Mesenchymal stem cell (in vitro differentiated cells and primary cell): ENCODE measurements around the gene ANKDD1A.

Experiments used
- DNase-seq: peaks from one replicate; pipeline ENCODE4 v3.0.0-alpha.2; 2013
- H2AFZ ChIP-seq: one replicate; pipeline ENCODE4 v1.6.1; 2013; ENCODE audit warnings: low read depth, mild to moderate bottlenecking, control low read depth, inconsistent platforms, low read length, moderate library complexity
- H2AK5ac ChIP-seq: 2 replicates; pipeline ENCODE4 v1.6.1; 2013; ENCODE audit warnings: low read length, moderate library complexity, mild to moderate bottlenecking, inconsistent platforms; ENCODE audit not compliant: severe bottlenecking
- H2BK120ac ChIP-seq: one replicate; pipeline ENCODE4 v1.6.1; 2013; ENCODE audit warnings: low read depth, mild to moderate bottlenecking, inconsistent platforms, low read length, moderate library complexity
- H2BK12ac ChIP-seq, 2 experiments: one replicate each; pipeline ENCODE4 v1.6.1; 2013; ENCODE audit warnings: inconsistent platforms in 2 of 2, low read length in 2 of 2, mild to moderate bottlenecking in 2 of 2, moderate library complexity in 2 of 2, control low read depth in 1 of 2
- H2BK15ac ChIP-seq: one replicate; pipeline ENCODE4 v1.6.1; 2013; ENCODE audit warnings: mild to moderate bottlenecking, low read depth, inconsistent platforms; ENCODE audit not compliant: poor library complexity, severe bottlenecking
- H2BK5ac ChIP-seq: 2 replicates; pipeline ENCODE4 v1.6.1; 2013; ENCODE audit warnings: low read depth, mild to moderate bottlenecking, low read length, control low read depth, inconsistent platforms; ENCODE audit not compliant: poor library complexity, severe bottlenecking
- H3K14ac ChIP-seq, 2 experiments: one replicate each; pipeline ENCODE4 v1.6.1; 2013; ENCODE audit warnings: inconsistent platforms in 2 of 2, low read length in 2 of 2, control low read depth in 1 of 2, mild to moderate bottlenecking in 1 of 2, moderate library complexity in 1 of 2
- H3K18ac ChIP-seq, 2 experiments: one replicate each; pipeline ENCODE4 v1.6.1; 2013; ENCODE audit warnings: inconsistent platforms in 2 of 2, low read length in 2 of 2, control low read depth in 1 of 2, low read depth in 1 of 2, mild to moderate bottlenecking in 1 of 2
- H3K23ac ChIP-seq, 2 experiments: one replicate each; pipeline ENCODE4 v1.6.1; 2013; ENCODE audit warnings: inconsistent platforms in 2 of 2, low read length in 2 of 2, mild to moderate bottlenecking in 2 of 2, moderate library complexity in 2 of 2, control low read depth in 1 of 2
- H3K27ac ChIP-seq: 2 replicates; pipeline ENCODE4 v1.5.1; 2013; ENCODE audit warnings: mild to moderate bottlenecking, moderate library complexity, low read length, control low read depth, inconsistent platforms; ENCODE audit not compliant: poor library complexity, severe bottlenecking
- H3K27me3 ChIP-seq, 2 experiments: 2 replicates each; pipeline versions ENCODE4 v1.6.1 to v1.7.0; 2013; ENCODE audit warnings: low read length in 2 of 2, mild to moderate bottlenecking in 2 of 2, moderate library complexity in 2 of 2, control low read depth in 1 of 2, inconsistent platforms in 1 of 2; ENCODE audit not compliant: control insufficient read depth in 1 of 2, insufficient read depth in 1 of 2
- H3K36me3 ChIP-seq, 2 experiments: 2 replicates each; pipeline versions ENCODE4 v1.6.1 to v1.7.0; 2013; ENCODE audit warnings: low read length in 2 of 2, control low read depth in 1 of 2, inconsistent platforms in 1 of 2, low read depth in 1 of 2, mild to moderate bottlenecking in 1 of 2; ENCODE audit not compliant: insufficient read depth in 2 of 2, control insufficient read depth in 1 of 2
- H3K4ac ChIP-seq, 2 experiments: one replicate each; pipeline ENCODE4 v1.6.1; 2013; ENCODE audit warnings: inconsistent platforms in 2 of 2, low read length in 2 of 2, mild to moderate bottlenecking in 2 of 2, moderate library complexity in 2 of 2, control low read depth in 1 of 2, low read depth in 1 of 2
- H3K4me1 ChIP-seq: 2 replicates; pipeline ENCODE4 v1.6.1; 2013; ENCODE audit warnings: low read depth, low read length, control low read depth; ENCODE audit not compliant: control insufficient read depth, insufficient read depth
- H3K4me2 ChIP-seq: 2 replicates; pipeline ENCODE4 v1.6.1; 2013; ENCODE audit warnings: low read length, mild to moderate bottlenecking, inconsistent platforms; ENCODE audit not compliant: poor library complexity, severe bottlenecking
- H3K4me3 ChIP-seq, 2 experiments: 2 replicates each; pipeline versions ENCODE4 v1.5.1 to v1.7.0; 2013; ENCODE audit warnings: low read length in 2 of 2, mild to moderate bottlenecking in 2 of 2, control low read depth in 1 of 2, low read depth in 1 of 2; ENCODE audit not compliant: insufficient read depth in 1 of 2
- H3K79me1 ChIP-seq: replicated peaks from 2 replicates; pipeline ENCODE4 v1.6.1; 2013; ENCODE audit warnings: mild to moderate bottlenecking, control low read depth, low read length, inconsistent platforms; ENCODE audit not compliant: poor library complexity, severe bottlenecking
- H3K9ac ChIP-seq: 2 replicates; pipeline ENCODE4 v1.7.0; 2013; ENCODE audit warnings: mild to moderate bottlenecking, low read length, moderate library complexity
- H3K9me3 ChIP-seq: 2 replicates; pipeline ENCODE4 v1.7.0; 2013; ENCODE audit warnings: mild to moderate bottlenecking, low read length; ENCODE audit not compliant: control insufficient read depth
- H4K8ac ChIP-seq: one replicate; pipeline ENCODE4 v1.6.1; 2013; ENCODE audit warnings: inconsistent platforms, mild to moderate bottlenecking, low read length, moderate library complexity
- H4K91ac ChIP-seq: one replicate; pipeline ENCODE4 v1.6.1; 2013; ENCODE audit warnings: mild to moderate bottlenecking, low read length, inconsistent platforms
- WGBS: methylation state at CpG from one replicate; pipeline ENCODE4 v1.1.7; 2013; ENCODE audit warnings: mixed read lengths; 5-methylcytosine and 5-hydroxymethylcytosine counted together

ANKDD1A gene

GRCh38 chr15:64895285-64896065 is 16.2 kb upstream of the ANKDD1A start:
- H3K4me1 ChIP-seq: peaks cover 24% of the 10 kb centered on the region
- no peaks in the 10 kb centered on the region for H3K79me1 ChIP-seq
- peak overlapping the region in 1 of 2 experiments; percentile 87 for H2BK12ac ChIP-seq
- peak overlapping the region; percentile 95 for H4K8ac ChIP-seq
- H2BK15ac ChIP-seq: peak overlapping the region; percentile 88
- no peaks in the 10 kb centered on the region for H3K36me3 ChIP-seq
- H3K27me3 ChIP-seq: no peaks in the 10 kb centered on the region
- H2AFZ ChIP-seq: no peak overlapping the region
- H3K9ac ChIP-seq: peak overlapping the region; percentile 85
- peak; percentile 89 for DNase-seq
- 53% methylated on average over 3 of the region's 6 CpGs for WGBS
- peak overlapping the region; percentile 78 for H4K91ac ChIP-seq
- no peak overlapping the region for H2BK5ac ChIP-seq
- H3K18ac ChIP-seq: peak overlapping the region; percentile 50 to 87
- H3K9me3 ChIP-seq: no peaks in the 10 kb centered on the region
- H3K27ac ChIP-seq: no peak overlapping the region
- peak overlapping the region; percentile 10 for H2AK5ac ChIP-seq
- H3K4me3 ChIP-seq: peak overlapping the region in 1 of 2 experiments; percentile 69
- H3K4ac ChIP-seq: peak overlapping the region; percentile 74 to 89
- peak overlapping the region; percentile 71 for H2BK120ac ChIP-seq
- peak overlapping the region in 1 of 2 experiments; percentile 30 for H3K14ac ChIP-seq
- no peak overlapping the region for H3K23ac ChIP-seq
- no peak overlapping the region for H3K4me2 ChIP-seq

GRCh38 chr15:64896371-64897069 is 15.2 kb upstream of the ANKDD1A start:
- H4K91ac ChIP-seq: peak overlapping the region; percentile 20
- 91% methylated on average over 6 of the region's 6 CpGs for WGBS
- no peak overlapping the region for H3K27ac ChIP-seq
- H2BK15ac ChIP-seq: no peak overlapping the region
- peaks cover 9% of the 10 kb centered on the region for H3K9me3 ChIP-seq
- H3K4me2 ChIP-seq: no peak overlapping the region
- no peak overlapping the region for H3K14ac ChIP-seq
- H3K4me1 ChIP-seq: peaks cover 24% of the 10 kb centered on the region
- peak overlapping the region; percentile 61 to 90 for H3K18ac ChIP-seq
- H3K4me3 ChIP-seq: peak overlapping the region in 1 of 2 experiments; percentile 69
- no peak overlapping the region for H2BK5ac ChIP-seq
- peak overlapping the region; percentile 11 for H2AK5ac ChIP-seq
- H3K36me3 ChIP-seq: no peaks in the 10 kb centered on the region
- DNase-seq: no peak
- H3K4ac ChIP-seq: peak overlapping the region; percentile 49 to 75
- peak overlapping the region in 1 of 2 experiments; percentile 2 for H3K23ac ChIP-seq
- peak overlapping the region; percentile 98 for H4K8ac ChIP-seq
- peak overlapping the region; percentile 85 for H3K9ac ChIP-seq
- no peak overlapping the region for H2AFZ ChIP-seq
- no peaks in the 10 kb centered on the region for H3K79me1 ChIP-seq
- H3K27me3 ChIP-seq: no peaks in the 10 kb centered on the region
- peak overlapping the region; percentile 22 to 99 for H2BK12ac ChIP-seq
- peak overlapping the region; percentile 0 for H2BK120ac ChIP-seq

- H2BK15ac ChIP-seq: peak overlapping the region; percentile 71
- H4K91ac ChIP-seq: peak overlapping the region; percentile 96
- H4K8ac ChIP-seq: peak overlapping the region; percentile 98
- H3K9ac ChIP-seq: peak overlapping the region; percentile 85
- peaks cover 24% of the 10 kb centered on the region for H3K4me1 ChIP-seq
- 12% methylated on average over 5 of the region's 6 CpGs for WGBS
- peak; percentile 84 for DNase-seq
- H3K14ac ChIP-seq: peak overlapping the region in 1 of 2 experiments; percentile 97
- peak overlapping the region; percentile 95 to 98 for H3K18ac ChIP-seq
- H3K36me3 ChIP-seq: no peaks in the 10 kb centered on the region
- H2AFZ ChIP-seq: no peak overlapping the region
- no peak overlapping the region for H3K4me3 ChIP-seq
- no peak overlapping the region for H3K23ac ChIP-seq
- H2BK5ac ChIP-seq: no peak overlapping the region
- peak overlapping the region; percentile 93 to 99 for H2BK12ac ChIP-seq
- H3K27ac ChIP-seq: no peak overlapping the region
- H2BK120ac ChIP-seq: peak overlapping the region; percentile 82
- peaks cover 14% of the 10 kb centered on the region for H3K9me3 ChIP-seq
- no peaks in the 10 kb centered on the region for H3K27me3 ChIP-seq
- no peak overlapping the region for H3K4me2 ChIP-seq
- peak overlapping the region; percentile 93 to 94 for H3K4ac ChIP-seq
- peak overlapping the region; percentile 38 for H2AK5ac ChIP-seq
- no peaks in the 10 kb centered on the region for H3K79me1 ChIP-seq
Observed at GRCh38 chr15:64897345-64897985, 14.2 kb upstream of the ANKDD1A start.
